Activated B cell treated with CpG ODN at 0.5 μM for 24 hours (primary cell): ENCODE data around the gene NSG2. TPM values are rescaled to one million over a fixed set of nuclear protein-coding genes. Genes with fewer than 3 reads are reported as not detected.

Experiments used
- ATAC-seq: fragments of 200-7000 bp; cut with Tn5 transposase; one replicate; pipeline ENCODE4 v1.10.0; 2021; ENCODE audit warnings: low read depth, mild to moderate bottlenecking, moderate library complexity
- CTCF ChIA-PET: fragments of 350-600 bp; sonication (Branson Sonifier 250); formaldehyde crosslinking; loops from one replicate; lab custom pipeline; 2021; ENCODE audit warnings: antibody characterized with exemption; lab: Charles Lee
- POLR2A ChIA-PET: fragments of 350-600 bp; sonication (Branson Sonifier 250); formaldehyde crosslinking; loops from one replicate; lab custom pipeline; 2021; ENCODE audit warnings: antibody characterized with exemption; lab: Charles Lee
- DNase-seq: peaks from one replicate; pipeline ENCODE4 v3.0.0; 2022
- H3K27ac Mint-ChIP-seq: one replicate; pipeline ENCODE4 v1.8.0; 2020; ENCODE audit warnings: mixed read lengths
- H3K27me3 Mint-ChIP-seq: one replicate; pipeline ENCODE4 v1.8.0; 2021; ENCODE audit warnings: mixed read lengths
- H3K36me3 Mint-ChIP-seq: one replicate; pipeline ENCODE4 v1.8.0; 2021; ENCODE audit warnings: low read depth, mixed read lengths
- H3K4me1 Mint-ChIP-seq: one replicate; pipeline ENCODE4 v1.8.0; 2021; ENCODE audit warnings: mixed read lengths
- H3K4me3 Mint-ChIP-seq: one replicate; pipeline ENCODE4 v1.8.0; 2020; ENCODE audit warnings: mild to moderate bottlenecking, mixed read lengths
- H3K9me3 Mint-ChIP-seq: one replicate; pipeline ENCODE4 v1.8.0; 2020; ENCODE audit warnings: mixed read lengths
- intact Hi-C: fragments of 100-400 bp; cut with micrococcal nuclease; formaldehyde crosslinking; loops from one replicate; pipeline ENCODE4 v1.15.1; 2024
- total RNA-seq: library from RNA; stranded (reverse); gene quantifications from 2 replicates; pipeline ENCODE4 v1.2.3, GENCODE V29; 2022
- TF ChIP-seq, protein P1 (sequence below): fragments of 200-600 bp; IDR thresholded peaks from one replicate; pipeline ENCODE4 v1.8.0; 2022; ENCODE audit warnings: antibody characterized with exemption, mild to moderate bottlenecking

Gene NSG2
- total RNA-seq = not detected in 2 replicates

DNA sequence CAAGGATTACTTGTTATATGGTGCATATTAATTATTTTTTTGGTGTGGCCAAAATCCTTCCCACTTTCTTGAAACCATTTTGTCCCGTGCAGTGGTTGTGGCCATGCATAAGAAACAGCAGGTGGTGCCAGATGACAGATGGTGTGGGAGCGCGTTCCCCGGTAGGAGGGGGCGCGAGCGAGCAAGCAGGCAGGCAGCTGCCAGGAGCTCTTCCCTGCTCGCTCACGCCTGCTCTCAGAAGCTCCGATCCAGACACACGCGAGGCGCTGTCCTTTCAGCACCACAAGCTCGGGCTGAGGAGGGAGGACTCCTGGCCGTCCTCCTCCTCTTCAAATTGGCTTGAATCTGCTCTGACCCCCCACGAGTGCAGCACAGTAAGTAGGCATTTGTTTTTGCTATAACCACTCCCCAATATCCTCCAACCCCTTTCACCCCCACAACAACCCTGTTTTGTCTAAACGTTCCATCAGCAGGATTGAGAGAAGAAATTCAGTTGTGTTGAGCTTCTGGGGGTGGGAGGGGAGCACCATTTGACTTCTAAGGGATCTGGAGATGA, at the start of gene NSG2:
Gene NSG2, plus strand, starts transcription at position 237 of the 556 bp plus-strand sequence. CDS start 1,050 bp downstream, outside the sequence.
- no peak for ATAC-seq
- Mint-ChIP-seq H3K4me3 (no peak within 1 kb of the TSS), H3K4me1 (no peaks in the 10 kb centered on the region), H3K9me3 (no peaks in the 10 kb centered on the region), H3K27ac (no peak within 1 kb of the TSS), H3K27me3 (peaks cover 38% of the 10 kb centered on the region), H3K36me3 (no peaks in the 10 kb centered on the region)
- no peak for DNase-seq
- CTCF ChIA-PET = no interaction called here
- POLR2A ChIA-PET = no interaction called here
- TF ChIP-seq, protein P1, sequence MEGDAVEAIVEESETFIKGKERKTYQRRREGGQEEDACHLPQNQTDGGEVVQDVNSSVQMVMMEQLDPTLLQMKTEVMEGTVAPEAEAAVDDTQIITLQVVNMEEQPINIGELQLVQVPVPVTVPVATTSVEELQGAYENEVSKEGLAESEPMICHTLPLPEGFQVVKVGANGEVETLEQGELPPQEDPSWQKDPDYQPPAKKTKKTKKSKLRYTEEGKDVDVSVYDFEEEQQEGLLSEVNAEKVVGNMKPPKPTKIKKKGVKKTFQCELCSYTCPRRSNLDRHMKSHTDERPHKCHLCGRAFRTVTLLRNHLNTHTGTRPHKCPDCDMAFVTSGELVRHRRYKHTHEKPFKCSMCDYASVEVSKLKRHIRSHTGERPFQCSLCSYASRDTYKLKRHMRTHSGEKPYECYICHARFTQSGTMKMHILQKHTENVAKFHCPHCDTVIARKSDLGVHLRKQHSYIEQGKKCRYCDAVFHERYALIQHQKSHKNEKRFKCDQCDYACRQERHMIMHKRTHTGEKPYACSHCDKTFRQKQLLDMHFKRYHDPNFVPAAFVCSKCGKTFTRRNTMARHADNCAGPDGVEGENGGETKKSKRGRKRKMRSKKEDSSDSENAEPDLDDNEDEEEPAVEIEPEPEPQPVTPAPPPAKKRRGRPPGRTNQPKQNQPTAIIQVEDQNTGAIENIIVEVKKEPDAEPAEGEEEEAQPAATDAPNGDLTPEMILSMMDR = no peak
- intact Hi-C loops = no loop called here

DNA sequence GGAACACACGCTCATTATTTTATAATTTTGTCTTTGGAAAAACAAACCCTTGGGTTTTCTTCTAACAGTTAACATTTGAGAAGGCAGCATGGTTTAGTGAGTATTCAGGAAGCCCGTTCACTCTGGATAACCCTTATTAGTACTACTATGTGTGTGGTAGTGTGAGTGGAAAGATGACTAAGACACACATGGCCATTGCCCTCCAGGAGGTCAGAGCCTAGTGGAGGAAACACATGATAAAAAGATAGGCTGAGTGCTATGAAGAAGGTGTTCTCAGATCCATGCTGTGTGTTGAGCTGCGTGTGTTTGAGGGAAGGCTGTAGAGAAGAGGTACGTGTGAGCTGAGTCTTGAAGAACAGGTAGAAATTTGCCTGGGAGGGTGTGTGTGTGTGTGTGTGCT, 48.2 kb upstream of the NSG2 start:
- ATAC-seq (no peak), DNase-seq (no peak)
- no peak overlapping the region for H3K4me3 Mint-ChIP-seq
- intact Hi-C loops = no loop called here
- H3K27me3 Mint-ChIP-seq = peaks cover 36% of the 10 kb centered on the region
- H3K4me1 Mint-ChIP-seq = no peaks in the 10 kb centered on the region
- ChIA-PET CTCF (no interaction called here), POLR2A (interaction anchor here (0.8 kb wide), 1 partner anchor 13 kb away, joined by 6 read pairs; no protein-coding TSS in a partner anchor)
- H3K9me3 Mint-ChIP-seq = no peaks in the 10 kb centered on the region
- no peaks in the 10 kb centered on the region for H3K36me3 Mint-ChIP-seq
- no peak overlapping the region for H3K27ac Mint-ChIP-seq
- TF ChIP-seq, protein P1 = no peak

DNA sequence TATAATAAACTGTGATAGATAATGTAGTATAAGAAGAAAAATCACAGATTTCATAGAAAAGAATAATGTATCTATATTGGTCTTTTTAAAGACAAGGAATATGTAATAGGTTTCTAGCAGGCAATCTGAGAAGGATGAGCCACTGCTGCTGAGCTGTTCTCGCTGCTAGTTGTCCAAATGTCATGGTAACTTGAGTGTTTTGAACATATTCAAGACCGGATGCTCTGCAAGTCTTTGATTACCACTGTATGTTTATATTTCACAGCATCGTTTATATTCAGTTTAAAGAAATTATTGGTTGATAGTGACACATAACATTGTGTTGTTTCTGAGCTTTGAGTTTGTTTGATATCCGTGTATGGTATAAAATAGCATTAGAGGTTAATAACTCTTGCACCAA, 47.0 kb upstream of the NSG2 start:
- DNase-seq (no peak), ATAC-seq (no peak)
- Mint-ChIP-seq H3K9me3 (no peaks in the 10 kb centered on the region), H3K36me3 (no peaks in the 10 kb centered on the region), H3K27ac (no peak overlapping the region), H3K27me3 (peaks cover 38% of the 10 kb centered on the region), H3K4me1 (no peaks in the 10 kb centered on the region), H3K4me3 (no peak overlapping the region)
- TF ChIP-seq, protein P1 = no peak
- intact Hi-C loops = no loop called here
- POLR2A ChIA-PET = no interaction called here
- CTCF ChIA-PET = no interaction called here

DNA sequence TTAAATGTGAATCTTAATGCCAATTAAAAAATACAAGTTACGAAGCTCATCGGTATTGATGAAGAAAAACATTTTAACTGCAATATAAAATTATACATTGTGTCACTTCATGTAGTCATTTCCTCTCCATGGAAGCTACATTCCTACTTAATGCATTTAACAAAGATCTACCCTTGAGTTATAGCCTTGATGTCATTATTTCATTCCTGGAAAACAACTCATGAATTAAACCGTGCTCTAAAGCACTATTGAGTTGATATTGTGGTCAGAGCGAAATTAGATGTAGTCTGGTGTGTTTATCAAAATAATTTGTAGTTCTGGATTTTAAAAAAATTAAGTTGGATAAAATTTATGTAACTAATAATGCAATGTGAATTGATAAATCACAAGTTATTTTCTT, 45.4 kb upstream of the NSG2 start:
- intact Hi-C loops = no loop called here
- CTCF ChIA-PET = no interaction called here
- POLR2A ChIA-PET = no interaction called here

DNA sequence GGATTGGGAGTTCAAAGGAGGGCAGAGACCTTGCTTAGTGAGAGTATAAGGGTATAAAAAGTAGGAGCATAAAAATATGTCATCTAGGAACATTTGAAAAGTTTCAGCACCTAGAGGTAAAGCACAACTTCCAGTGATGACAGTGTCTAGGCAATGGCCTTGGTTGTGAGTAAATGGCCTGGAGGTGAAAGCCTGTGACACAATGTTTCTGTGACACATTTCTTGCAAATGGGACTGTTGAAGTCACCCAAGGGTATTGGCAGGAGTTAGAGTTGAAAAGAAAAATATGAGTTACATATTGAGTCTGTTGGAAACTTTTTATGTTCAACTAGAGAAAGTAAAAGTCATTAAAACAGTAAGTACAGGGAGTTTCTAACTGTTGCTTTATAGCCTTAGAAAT, 41.7 kb upstream of the NSG2 start:
- Mint-ChIP-seq H3K27me3 (peaks cover 21% of the 10 kb centered on the region), H3K9me3 (no peaks in the 10 kb centered on the region), H3K27ac (no peak overlapping the region), H3K36me3 (no peaks in the 10 kb centered on the region), H3K4me3 (no peak overlapping the region), H3K4me1 (no peaks in the 10 kb centered on the region)
- DNase-seq (no peak), ATAC-seq (no peak)
- CTCF ChIA-PET = no interaction called here
- intact Hi-C loops = no loop called here
- POLR2A ChIA-PET = no interaction called here
- TF ChIP-seq, protein P1 = no peak

More for the DNA sequence above, 45.4 kb upstream of the NSG2 start:
- TF ChIP-seq, protein P1 = no peak
- no peaks in the 10 kb centered on the region for H3K36me3 Mint-ChIP-seq
- ATAC-seq (no peak), DNase-seq (no peak)
- H3K27me3 Mint-ChIP-seq = peaks cover 32% of the 10 kb centered on the region
- H3K4me3 Mint-ChIP-seq = no peak overlapping the region
- H3K4me1 Mint-ChIP-seq = no peaks in the 10 kb centered on the region
- H3K9me3 Mint-ChIP-seq = no peaks in the 10 kb centered on the region
- H3K27ac Mint-ChIP-seq = no peak overlapping the region
